HepG2 (cell line): ENCODE results near the gene TTC16. TPM values are rescaled to one million over a fixed set of nuclear protein-coding genes. Genes with fewer than 3 reads are reported as not detected.

Source experiments
- DRAP1 ChIP-seq: IDR thresholded peaks from 2 replicates; pipeline ENCODE4 v1.6.1; 2016; ENCODE audit warnings: missing genetic modification reagents, missing compliant biosample characterization
- HOXD1 ChIP-seq: sonication (generic); formaldehyde crosslinking; IDR thresholded peaks from 2 replicates; pipeline ENCODE4 v1.5.0; 2020; ENCODE audit warnings: missing genetic modification reagents
- IKZF5 ChIP-seq: IDR thresholded peaks from 2 replicates; pipeline ENCODE4 v1.6.1; 2018; ENCODE audit warnings: missing genetic modification reagents, mild to moderate bottlenecking, missing compliant biosample characterization
- KMT2B ChIP-seq: IDR thresholded peaks from 2 replicates; pipeline ENCODE4 v1.6.1; 2016; ENCODE audit warnings: missing genetic modification reagents, missing compliant biosample characterization
- MYC ChIP-seq: sonication (generic); formaldehyde crosslinking; IDR thresholded peaks from 2 replicates; pipeline ENCODE4 v1.9.0; 2021; ENCODE audit warnings: missing genetic modification reagents, borderline replicate concordance
- NR2F6 ChIP-seq, 2 experiments: IDR thresholded peaks; 2 replicates each; pipeline ENCODE4 v1.6.1; 2016; ENCODE audit warnings: antibody characterized with exemption in 1 of 2, mild to moderate bottlenecking in 1 of 2
- POGZ ChIP-seq: sonication (generic); formaldehyde crosslinking; IDR thresholded peaks from 2 replicates; pipeline ENCODE4 v1.4.0; 2020; ENCODE audit warnings: mild to moderate bottlenecking, missing genetic modification reagents
- RBM39 ChIP-seq: fragments of 200-400 bp; formaldehyde crosslinking; IDR thresholded peaks from one replicate; pipeline ENCODE4 v1.6.1; 2018; ENCODE audit warnings: antibody characterized with exemption, mild to moderate bottlenecking, low read depth, low read length; ENCODE audit not compliant: poor library complexity, severe bottlenecking
- SAP130 ChIP-seq: IDR thresholded peaks from 2 replicates; pipeline ENCODE4 v1.6.1; 2016; ENCODE audit warnings: low read depth
- SPEN ChIP-seq: sonication (generic); formaldehyde crosslinking; IDR thresholded peaks from 2 replicates; pipeline ENCODE4 v1.5.1; 2020; ENCODE audit warnings: low read depth, mild to moderate bottlenecking, missing genetic modification reagents
- UBTF ChIP-seq: sonication (generic); formaldehyde crosslinking; IDR thresholded peaks from 2 replicates; pipeline ENCODE4 v1.4.0; 2020; ENCODE audit warnings: mild to moderate bottlenecking, missing genetic modification reagents
- ZKSCAN5 ChIP-seq: sonication (generic); formaldehyde crosslinking; IDR thresholded peaks from 2 replicates; pipeline ENCODE4 v1.5.1; 2020; ENCODE audit warnings: mild to moderate bottlenecking, missing genetic modification reagents
- ZNF143 ChIP-seq: sonication (generic); formaldehyde crosslinking; IDR thresholded peaks from 2 replicates; pipeline ENCODE4 v1.4.0; 2020; ENCODE audit warnings: missing genetic modification reagents
- ZNF567 ChIP-seq: sonication (generic); formaldehyde crosslinking; IDR thresholded peaks from 2 replicates; pipeline ENCODE4 v1.8.1; 2023; ENCODE audit warnings: mild to moderate bottlenecking, missing genetic modification reagents, borderline replicate concordance
- ZNF580 ChIP-seq: IDR thresholded peaks from 2 replicates; pipeline ENCODE4 v1.6.1; 2016; ENCODE audit warnings: low read depth, borderline replicate concordance
- ZNF704 ChIP-seq: sonication (generic); formaldehyde crosslinking; IDR thresholded peaks from 2 replicates; pipeline ENCODE4 v1.8.1; 2023; ENCODE audit warnings: mild to moderate bottlenecking, inconsistent platforms, moderate library complexity, missing genetic modification reagents, borderline replicate concordance
- ZNF768 ChIP-seq: sonication (generic); formaldehyde crosslinking; IDR thresholded peaks from 2 replicates; pipeline ENCODE4 v1.4.0; 2020; ENCODE audit warnings: missing genetic modification reagents
- ZNF788 ChIP-seq: sonication (generic); formaldehyde crosslinking; IDR thresholded peaks from 2 replicates; pipeline ENCODE4 v1.5.0; 2020; ENCODE audit warnings: mild to moderate bottlenecking, missing genetic modification reagents, borderline replicate concordance
- polyA plus RNA-seq, 8 experiments: library from polyadenylated mRNA; depleted of rRNA in 3 of 8; stranded (reverse) in 7 of 8; unstranded in 1 of 8; fragments of >200 nt; fragmentation: Illumina TruSeq in 4 of 8; extraction: Trizol in 4 of 8; gene quantifications; 2 replicates each; pipeline versions ENCODE4 v1.2.1 to v1.2.3, GENCODE V29; 2011 to 2016; ENCODE audit warnings: low read depth in 4 of 8, missing spikeins in 1 of 8, mixed read lengths in 1 of 8; ENCODE audit not compliant: insufficient read depth in 1 of 8
- total RNA-seq, 5 experiments: library from RNA; depleted of rRNA; stranded (reverse); fragments of >200 nt; fragmentation: Illumina TruSeq; extraction: Trizol; gene quantifications; 2 replicates each; pipeline ENCODE4 v1.2.3, GENCODE V29; 2016; ENCODE audit warnings: low read depth in 1 of 5
- TF ChIP-seq, protein P1 (sequence below): sonication (generic); formaldehyde crosslinking; IDR thresholded peaks from 2 replicates; pipeline ENCODE4 v1.5.1; 2020; ENCODE audit warnings: mild to moderate bottlenecking, moderate library complexity, missing genetic modification reagents

Gene TTC16
- total and polyA plus RNA-seq, 2 of the 13 experiments (the other 11 are each of a cell fraction or from before 2014, with no cell fraction given): not detected

DNA sequence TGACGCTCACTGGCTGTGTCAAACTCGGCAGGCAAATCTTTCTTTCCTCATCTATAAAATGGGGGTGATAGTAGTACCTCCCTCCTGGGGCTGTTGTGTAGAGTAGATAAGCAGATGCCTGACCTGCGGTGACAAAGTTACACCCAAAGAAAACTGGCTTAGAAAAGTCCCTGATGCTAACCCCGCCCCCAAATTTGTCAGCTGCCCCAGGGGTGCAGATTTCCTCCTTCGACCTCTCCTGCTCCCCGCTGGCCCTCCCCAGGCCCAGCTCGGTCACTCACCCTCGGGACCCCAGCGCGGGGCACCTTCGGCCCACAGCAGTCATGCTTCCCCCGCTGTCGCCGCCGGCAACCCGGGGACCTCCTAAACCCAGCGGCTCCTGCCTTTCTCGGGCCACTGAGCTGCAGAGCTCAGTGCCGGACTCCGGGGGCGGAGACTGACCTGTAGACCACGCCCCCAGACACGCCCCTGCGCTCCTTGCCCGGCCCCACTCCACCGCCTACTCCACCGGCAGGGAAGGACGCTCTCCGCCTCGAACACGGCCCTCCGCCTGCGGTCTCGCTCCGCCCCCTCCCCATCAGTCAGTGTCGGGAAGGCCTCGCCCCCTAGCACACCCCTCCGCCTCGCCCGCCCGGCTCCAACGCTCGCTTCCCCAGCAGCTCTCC lies 55.2 kb downstream of the TTC16 start (continued):
- 0 out of 2 replicates have a peak, but pooled peaks have one; percentile 46 for TF ChIP-seq IKZF5 (CRISPR knock-in tag)
- TF ChIP-seq ZKSCAN5 (CRISPR knock-in tag): no peak
- 0 out of 2 replicates have a peak, but pooled peaks have one; percentile 40 for TF ChIP-seq SPEN (CRISPR knock-in tag)
- TF ChIP-seq UBTF (CRISPR knock-in tag): peak; percentile 47; the same call in 1 of the 2 replicates
- TF ChIP-seq RBM39: peak; percentile 52
- TF ChIP-seq ZNF768: peak; percentile 37; the same call in 1 of the 2 replicates
- TF ChIP-seq NR2F6 (IDR thresholded peaks at IDR 0.05): no peak
- TF ChIP-seq NR2F6 (CRISPR knock-in tag; IDR thresholded peaks at IDR 0.05): 0 out of 2 replicates have a peak, but pooled peaks have one; percentile 25
- TF ChIP-seq, protein P1, sequence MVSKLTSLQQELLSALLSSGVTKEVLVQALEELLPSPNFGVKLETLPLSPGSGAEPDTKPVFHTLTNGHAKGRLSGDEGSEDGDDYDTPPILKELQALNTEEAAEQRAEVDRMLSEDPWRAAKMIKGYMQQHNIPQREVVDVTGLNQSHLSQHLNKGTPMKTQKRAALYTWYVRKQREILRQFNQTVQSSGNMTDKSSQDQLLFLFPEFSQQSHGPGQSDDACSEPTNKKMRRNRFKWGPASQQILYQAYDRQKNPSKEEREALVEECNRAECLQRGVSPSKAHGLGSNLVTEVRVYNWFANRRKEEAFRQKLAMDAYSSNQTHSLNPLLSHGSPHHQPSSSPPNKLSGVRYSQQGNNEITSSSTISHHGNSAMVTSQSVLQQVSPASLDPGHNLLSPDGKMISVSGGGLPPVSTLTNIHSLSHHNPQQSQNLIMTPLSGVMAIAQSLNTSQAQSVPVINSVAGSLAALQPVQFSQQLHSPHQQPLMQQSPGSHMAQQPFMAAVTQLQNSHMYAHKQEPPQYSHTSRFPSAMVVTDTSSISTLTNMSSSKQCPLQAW (CRISPR knock-in tag): 0 out of 2 replicates have a peak, but pooled peaks have one; percentile 31
- TF ChIP-seq ZNF704 (CRISPR knock-in tag): no peak
- TF ChIP-seq KMT2B (CRISPR knock-in tag): 0 out of 2 replicates have a peak, but pooled peaks have one; percentile 18
- TF ChIP-seq ZNF580 (CRISPR knock-in tag): peak; percentile 48; the same call in 1 of the 2 replicates
- no peak for TF ChIP-seq ZNF567 (CRISPR knock-in tag)
- TF ChIP-seq POGZ: 0 out of 2 replicates have a peak, but pooled peaks have one; percentile 31
- TF ChIP-seq ZNF788 (CRISPR knock-in tag): peak; percentile 56; the same call in 1 of the 2 replicates
- TF ChIP-seq HOXD1 (CRISPR knock-in tag): peak; percentile 100
- TF ChIP-seq SAP130 (CRISPR knock-in tag): peak; percentile 84
- peak; percentile 34; the same call in 1 of the 2 replicates for TF ChIP-seq MYC (CRISPR knock-in tag)
- TF ChIP-seq DRAP1 (CRISPR knock-in tag): peak; percentile 33; the same call in 1 of the 2 replicates
- TF ChIP-seq ZNF143 (CRISPR knock-in tag): no peak
